CD4-positive, alpha-beta T cell treated with Interleukin-2 at 100 ng/mL for 4 hours (primary cell): ENCODE results near the gene CABYR.
A peak's percentile ranks its signal among the peaks of the same experiment; 100 is the strongest.
"Not testable (repeated sequence)": the region's sequence is repeated elsewhere in the genome, so short reads cannot be mapped to it uniquely, and the experiment has no call there.

Experiments
- DNase-seq: peaks from one replicate; pipeline ENCODE4 v3.0.0-alpha.2; 2020; ENCODE audit warnings: low spot score

The CABYR gene

GRCh38 chr18:24130494-24130893, 8.4 kb upstream of the CABYR start:
- DNase-seq: no peak

DNA sequence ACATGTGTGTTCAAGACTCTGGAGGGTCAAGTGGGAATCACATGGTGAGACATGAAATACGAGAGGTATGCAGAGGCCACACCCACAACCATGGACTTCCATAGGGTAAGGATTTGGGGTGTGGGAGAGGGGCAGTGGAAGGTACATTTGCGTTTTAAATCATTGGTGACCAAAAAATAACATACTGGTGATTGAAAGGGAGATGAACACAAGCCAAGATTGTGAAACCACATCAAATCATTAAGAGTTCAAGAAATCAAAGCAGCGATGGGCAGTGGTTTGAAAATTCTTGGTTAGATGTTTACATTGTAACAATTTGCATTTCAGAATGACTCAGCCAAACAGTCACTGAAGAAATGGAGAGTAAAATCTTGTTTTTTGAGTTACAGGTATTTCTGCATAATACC, 1.9 kb upstream of the CABYR start:
- DNase-seq: peak; percentile 38

GRCh38 chr18:24138409-24138788, 463 bp upstream of the CABYR start:
- DNase-seq: no peak

DNA sequence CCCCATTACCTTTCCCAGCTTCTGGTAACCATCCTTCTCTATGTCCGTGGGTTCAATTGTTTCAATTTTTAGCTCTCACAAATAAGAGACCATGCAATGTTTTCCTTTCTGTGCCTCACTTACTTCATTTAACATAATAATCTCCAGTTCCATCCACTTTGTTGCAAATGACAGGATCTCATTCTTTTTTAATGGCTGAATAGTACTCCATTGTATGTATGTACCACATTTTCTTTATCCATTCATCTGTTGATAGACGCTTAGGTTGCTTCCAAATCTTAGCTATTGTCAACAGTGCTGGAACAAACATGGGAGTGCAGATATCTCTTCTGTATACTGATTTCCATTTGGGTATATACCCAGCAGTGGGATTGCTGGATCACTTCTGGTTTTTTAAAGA, 1.8 kb downstream of the CABYR start:
- no peak for DNase-seq

DNA sequence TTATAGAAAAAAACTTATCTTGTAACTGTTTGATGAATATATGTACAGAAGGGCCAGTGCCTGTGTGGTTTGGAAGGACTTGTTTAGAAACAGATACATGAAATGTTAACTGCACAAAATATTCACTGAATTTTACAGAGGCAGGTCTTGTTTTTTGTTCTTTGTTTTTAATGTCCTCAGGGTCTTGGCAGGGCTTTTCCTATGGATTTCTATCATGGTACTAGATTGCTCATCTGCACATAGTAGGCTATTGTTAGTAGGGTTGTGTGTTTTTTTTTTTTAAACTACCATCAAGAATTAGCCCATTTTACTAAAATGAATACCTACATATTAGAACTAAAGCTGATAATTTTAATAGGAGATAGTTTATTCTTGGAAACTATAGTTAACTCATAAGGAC, 3.5 kb downstream of the CABYR start:
- no peak for DNase-seq

- not testable (repeated sequence) for DNase-seq
Observed at GRCh38 chr18:24149591-24149990, 10.7 kb downstream of the CABYR start.

DNA sequence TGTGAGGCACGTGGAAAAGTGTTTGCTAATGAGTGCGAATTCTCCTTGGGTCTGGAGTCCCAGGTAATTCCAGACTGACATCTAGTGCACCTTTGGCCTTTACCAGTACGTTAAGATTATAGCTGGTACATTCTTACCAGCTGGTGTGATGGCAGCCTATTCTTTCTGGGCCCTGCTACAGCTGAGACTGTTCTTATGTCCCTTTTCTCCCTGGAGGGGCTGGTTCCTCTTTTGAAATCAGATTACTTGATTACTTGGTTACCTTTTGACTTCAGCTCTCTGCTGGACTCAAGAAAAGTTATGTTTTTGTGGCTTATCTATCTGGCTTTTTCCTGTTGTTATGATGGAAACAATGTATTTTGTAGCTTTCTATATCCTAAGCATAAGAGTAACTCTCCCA, 14.5 kb downstream of the CABYR start:
- no peak for DNase-seq

GRCh38 chr18:24157855-24158254, 19.0 kb downstream of the CABYR start:
- no peak for DNase-seq

DNA sequence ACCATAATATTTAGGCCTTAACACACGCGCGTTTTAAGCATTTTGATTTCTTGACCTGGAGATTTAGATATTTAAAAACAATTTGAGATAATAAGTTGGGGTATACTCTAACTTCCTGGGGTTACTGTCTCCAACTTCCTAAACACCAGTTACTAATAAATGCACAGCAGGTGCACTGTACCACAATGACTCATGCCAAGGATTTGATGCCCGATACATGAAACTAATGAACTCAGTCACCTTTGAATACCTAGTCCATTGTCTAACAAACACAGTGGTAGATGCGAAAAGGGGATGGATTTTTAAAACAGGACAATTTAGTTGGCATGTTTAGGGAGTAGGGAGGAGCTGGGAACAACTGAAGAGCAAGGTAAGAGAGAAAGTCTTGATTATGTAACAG, 21.2 kb downstream of the CABYR start:
- DNase-seq: no peak

- DNase-seq: no peak
Observed at GRCh38 chr18:24161304-24161703, 22.4 kb downstream of the CABYR start.

GRCh38 chr18:24168496-24168895, 29.6 kb downstream of the CABYR start:
- DNase-seq: no peak

DNA sequence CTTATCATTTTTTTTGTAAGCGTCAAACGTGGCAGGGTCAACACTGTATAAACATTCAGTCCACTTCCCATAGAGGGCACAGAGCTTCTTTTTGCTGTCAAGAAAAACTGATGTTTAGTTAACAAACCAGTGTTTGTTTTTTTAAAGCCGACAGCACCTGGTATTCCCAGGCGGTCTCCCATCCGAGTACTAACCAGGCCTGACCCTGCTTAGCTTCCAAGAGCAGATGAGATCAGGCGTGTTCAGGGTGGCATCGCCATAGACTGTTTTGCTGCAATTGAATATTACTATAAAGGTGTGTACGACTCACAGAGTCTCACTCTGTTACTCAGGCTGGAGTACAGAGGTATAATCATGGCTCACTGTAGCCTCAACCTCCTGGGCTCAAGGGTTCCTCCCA, 31.5 kb downstream of the CABYR start:
- DNase-seq: no peak

DNA sequence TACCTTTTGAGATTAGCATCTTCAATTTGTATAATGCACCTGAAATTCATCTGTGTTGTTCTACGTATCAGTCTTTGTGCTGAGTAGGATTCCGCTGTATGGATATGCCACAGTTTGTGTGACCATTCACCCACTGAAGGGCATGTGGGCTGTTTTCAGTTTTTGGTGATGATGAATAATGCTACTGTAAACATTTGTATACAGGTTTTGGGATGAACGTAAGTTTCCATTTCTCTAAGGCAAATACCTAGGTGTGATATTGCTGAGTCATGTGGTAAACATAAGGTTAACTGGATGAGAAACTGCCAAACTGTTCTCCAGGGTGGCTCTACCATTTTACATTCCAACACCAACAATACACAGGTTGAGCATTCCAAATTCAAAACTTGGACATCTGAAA, 35.1 kb downstream of the CABYR start:
- DNase-seq: no peak

GRCh38 chr18:24176727-24177416, 38.0 kb downstream of the CABYR start:
- DNase-seq: peak; percentile 33

- no peak for DNase-seq
Observed at GRCh38 chr18:24177499-24178133, 38.8 kb downstream of the CABYR start.

- no peak for DNase-seq
Observed at GRCh38 chr18:24180048-24180447, 41.2 kb downstream of the CABYR start.

DNA sequence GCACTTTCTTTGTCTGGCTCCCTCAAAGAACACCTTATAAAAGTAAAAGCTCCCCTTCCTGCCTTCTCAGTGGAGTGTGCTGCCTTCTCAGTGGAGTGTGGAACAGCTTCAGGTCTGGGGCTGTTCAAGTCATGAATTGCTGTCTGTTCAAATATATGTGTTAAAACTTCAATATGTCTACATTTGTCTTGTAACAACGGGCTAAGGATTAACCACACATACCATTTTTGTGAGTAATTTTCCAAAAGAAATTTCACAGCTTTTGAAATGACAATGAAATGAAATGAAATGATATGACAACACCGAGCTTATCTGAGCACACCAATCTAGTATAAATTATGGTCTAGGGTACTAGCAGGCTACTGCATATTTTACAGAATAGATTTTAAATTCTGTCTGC, 42.9 kb downstream of the CABYR start:
- DNase-seq: no peak

- DNase-seq: no peak
Observed at GRCh38 chr18:24185805-24186204, 46.9 kb downstream of the CABYR start.

- no peak for DNase-seq
Observed at GRCh38 chr18:24187049-24187448, 48.2 kb downstream of the CABYR start.

DNA sequence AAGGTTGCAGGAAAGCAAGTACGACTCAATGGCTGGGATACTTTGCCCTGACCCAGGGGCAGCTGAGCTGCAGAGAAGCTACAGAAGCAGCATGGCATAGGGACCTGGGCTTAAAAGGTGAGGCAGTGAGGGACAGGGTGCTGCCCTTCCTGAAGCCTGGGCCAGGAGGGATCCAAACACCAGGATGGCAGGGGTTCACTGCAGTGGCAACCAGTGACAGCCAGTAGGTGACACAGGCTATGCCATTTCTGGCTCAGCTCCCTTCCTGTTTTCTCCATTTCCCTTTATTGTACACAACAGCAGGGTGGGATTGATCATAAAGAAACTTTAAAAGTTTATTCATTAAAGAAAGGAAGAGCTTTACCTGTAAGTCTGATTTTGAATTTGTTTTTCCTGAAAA, 48.8 kb downstream of the CABYR start:
- DNase-seq: no peak

- no peak for DNase-seq
Observed at GRCh38 chr18:24188120-24188519, 49.3 kb downstream of the CABYR start.

DNA sequence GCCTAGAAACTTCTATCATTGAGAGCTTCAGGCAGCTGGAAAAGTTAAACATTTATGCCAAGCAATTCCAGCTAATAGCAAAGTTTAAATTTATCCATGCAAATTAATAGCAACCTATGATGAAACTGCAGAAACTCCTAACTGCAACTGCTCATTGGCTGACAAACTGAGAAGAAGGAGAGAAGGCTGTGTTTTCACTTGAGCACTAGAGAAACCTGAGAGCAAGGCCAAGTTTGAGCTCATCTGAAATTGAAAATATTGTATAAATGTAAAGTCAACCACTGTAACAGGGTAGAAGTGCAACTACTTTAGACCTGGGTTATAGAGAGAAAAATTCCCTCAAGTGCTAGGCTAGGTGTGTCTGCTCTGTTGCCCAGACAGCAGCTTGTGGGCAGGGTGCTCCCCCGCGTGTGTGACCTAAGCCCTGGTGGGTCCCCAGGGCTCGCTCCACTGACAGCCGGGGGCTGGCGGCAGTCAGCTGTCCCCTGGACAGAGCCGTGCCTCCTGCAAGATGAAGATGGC, 50.2 kb downstream of the CABYR start:
- DNase-seq: no peak

DNA sequence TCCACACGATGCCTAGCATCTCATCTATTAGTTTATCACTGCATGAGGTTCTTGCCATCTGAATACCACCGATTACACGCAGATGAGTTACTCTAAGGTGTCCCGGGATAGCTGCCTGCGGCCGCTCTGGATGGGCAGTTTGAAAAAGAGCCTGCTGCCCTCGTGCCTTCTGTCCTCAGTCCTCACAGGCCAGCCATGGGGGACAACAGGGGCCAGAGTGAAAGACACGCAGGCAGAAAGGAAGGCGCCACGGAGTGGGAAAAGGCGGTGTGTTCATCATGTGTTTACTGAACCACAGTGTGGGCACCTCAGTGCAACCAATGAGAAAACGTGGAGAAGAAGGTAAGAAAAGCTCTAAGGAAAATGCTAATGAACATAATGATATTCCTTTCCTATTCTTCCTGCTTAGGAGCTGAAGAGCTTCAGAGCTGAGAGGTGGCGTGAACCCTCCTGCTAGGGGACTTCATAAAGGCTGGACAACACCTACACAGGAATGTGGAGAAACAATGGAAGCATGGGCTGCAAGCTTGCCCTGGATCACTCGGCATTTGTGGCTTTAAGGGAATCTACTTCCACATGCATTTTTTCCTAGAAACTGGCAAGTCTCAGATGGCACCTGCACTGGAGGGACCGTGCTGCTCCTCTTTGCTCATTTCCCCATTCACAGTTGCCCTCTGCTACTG, 50.9 kb downstream of the CABYR start:
- no peak for DNase-seq
